HL-60 (cell line): ENCODE results near the gene TMED10.

Experiments used
- DNase-seq, 2 experiments: peaks; one replicate each; pipeline ENCODE4 v3.0.0-alpha.2; 2010 to 2020; ENCODE audit warnings: low read depth in 1 of 2, low spot score in 1 of 2
- H3K27ac ChIP-seq: fragments of 250-450 bp; sonication (Bioruptor Pico); replicated peaks from 2 replicates; pipeline ENCODE4 v1.5.1; 2020; ENCODE audit warnings: mild to moderate bottlenecking, moderate library complexity
- H3K27me3 ChIP-seq: fragments of 250-450 bp; sonication (Bioruptor Pico); 2 replicates; pipeline ENCODE4 v1.5.1; 2021; ENCODE audit warnings: mild to moderate bottlenecking, moderate library complexity; ENCODE audit not compliant: insufficient read depth, poor library complexity, severe bottlenecking
- H3K4me3 ChIP-seq: replicated peaks from 2 replicates; pipeline ENCODE4 v1.5.1; 2011; ENCODE audit warnings: mild to moderate bottlenecking, control low read depth, low read length; ENCODE audit not compliant: insufficient read depth
- CTCF ChIP-seq: IDR thresholded peaks from one replicate; pipeline ENCODE4 v1.5.1; 2011; ENCODE audit warnings: low read length, control low read depth, inconsistent platforms; ENCODE audit not compliant: insufficient read depth
- GABPA ChIP-seq: IDR thresholded peaks from 2 replicates; pipeline ENCODE4 v1.6.1; 2012; ENCODE audit warnings: low read depth
- POLR2AphosphoS5 ChIP-seq: IDR thresholded peaks from 2 replicates; pipeline ENCODE4 v1.6.1; 2012; ENCODE audit warnings: low read depth
- REST ChIP-seq: IDR thresholded peaks from 2 replicates; pipeline ENCODE4 v1.6.1; 2012; ENCODE audit warnings: low read depth; ENCODE audit not compliant: insufficient replicate concordance
- SPI1 ChIP-seq: IDR thresholded peaks from 2 replicates; pipeline ENCODE4 v1.6.1; 2012; ENCODE audit warnings: low read depth, mild to moderate bottlenecking, borderline replicate concordance

The TMED10 gene

GRCh38 chr14:75125617-75126016 is 50.8 kb downstream of the TMED10 start:
- DNase-seq, result peak in 1 of 2 experiments; percentile 30
- peak overlapping the region; percentile 60 for H3K4me3 ChIP-seq
- TF ChIP-seq POLR2AphosphoS5 (no peak), GABPA (no peak), CTCF (no peak), REST (no peak), SPI1 (no peak)
- peak overlapping the region; percentile 94 for H3K27ac ChIP-seq
- H3K27me3 ChIP-seq, result no peaks in the 10 kb centered on the region

- no peak for TF ChIP-seq CTCF
- no peak for TF ChIP-seq REST
- TF ChIP-seq POLR2AphosphoS5, result no peak
- 0 out of 2 replicates have a peak, but pooled peaks have one; percentile 11 for TF ChIP-seq SPI1
- TF ChIP-seq GABPA, result no peak
- DNase-seq, result peak in 1 of 2 experiments; percentile 30
- H3K4me3 ChIP-seq, result no peak overlapping the region
- H3K27me3 ChIP-seq, result no peaks in the 10 kb centered on the region
- H3K27ac ChIP-seq, result peak overlapping the region; percentile 27
Measured at GRCh38 chr14:75123991-75124390, 52.4 kb downstream of the TMED10 start.

- no peak for DNase-seq
- Histone ChIP-seq H3K27ac (no peak overlapping the region), H3K4me3 (no peak overlapping the region), H3K27me3 (no peaks in the 10 kb centered on the region)
- TF ChIP-seq REST (no peak), POLR2AphosphoS5 (no peak), CTCF (no peak), GABPA (no peak), SPI1 (no peak)
Measured at GRCh38 chr14:75121552-75121951, 54.9 kb downstream of the TMED10 start.
